Activated CD4-positive, alpha-beta T cell treated with anti-CD3 and anti-CD28 coated beads, Interleukin-2, Interleukin-4, amounts not matched to agents 100 ng/mL and 50 ng/mL, durations not matched to agents 16 hours and 8 hours (primary cell): Measurements from ENCODE around the gene PKN1.

ENCODE experiments used
- DNase-seq: peaks from one replicate; pipeline ENCODE4 v3.0.0-alpha.2; 2020; ENCODE audit warnings: low spot score

Gene PKN1

DNA sequence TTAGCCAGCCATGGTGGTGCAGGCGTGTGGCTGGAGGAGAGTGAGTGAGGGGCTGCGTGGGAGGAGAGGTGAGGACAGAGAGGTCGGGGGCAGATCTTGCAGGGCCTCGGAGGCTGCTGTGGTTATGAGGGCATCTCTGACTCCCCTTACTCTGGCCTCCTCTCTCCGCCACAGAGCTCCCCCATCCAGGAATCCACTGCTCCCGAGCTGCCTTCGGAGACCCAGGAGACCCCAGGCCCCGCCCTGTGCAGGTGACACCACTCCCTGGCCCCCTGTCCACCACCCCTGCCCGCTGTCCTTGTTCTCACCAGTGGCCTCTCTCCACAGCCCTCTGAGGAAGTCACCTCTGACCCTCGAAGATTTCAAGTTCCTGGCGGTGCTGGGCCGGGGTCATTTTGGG, 34.3 kb downstream of the PKN1 start:
- no peak for DNase-seq

DNA sequence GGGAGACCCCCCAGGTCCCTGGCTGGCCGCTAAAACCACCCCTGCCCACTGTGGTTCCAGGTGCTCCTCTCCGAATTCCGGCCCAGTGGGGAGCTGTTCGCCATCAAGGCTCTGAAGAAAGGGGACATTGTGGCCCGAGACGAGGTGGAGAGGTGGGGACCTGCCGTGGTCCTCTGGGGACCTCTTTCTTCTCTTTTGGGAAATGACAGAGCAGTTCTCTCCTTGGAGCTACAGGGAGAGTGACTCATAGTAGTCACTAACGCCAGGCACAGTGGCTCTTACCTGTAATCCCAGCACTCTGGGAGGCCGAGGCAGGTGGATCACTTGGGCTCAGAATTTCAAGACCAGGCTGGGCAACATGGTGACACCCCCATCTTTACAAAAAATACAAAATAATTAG, 34.7 kb downstream of the PKN1 start:
- no peak for DNase-seq

GRCh38 chr19:14470031-14470876, 37.1 kb downstream of the PKN1 start:
- no peak for DNase-seq

GRCh38 chr19:14471436-14472187, 38.5 kb downstream of the PKN1 start:
- no peak for DNase-seq

- DNase-seq, result peak; percentile 78
Measured at GRCh38 chr19:14472202-14472938, 39.3 kb downstream of the PKN1 start.

- no peak for DNase-seq
Measured at GRCh38 chr19:14473073-14473977, 40.2 kb downstream of the PKN1 start.

DNA sequence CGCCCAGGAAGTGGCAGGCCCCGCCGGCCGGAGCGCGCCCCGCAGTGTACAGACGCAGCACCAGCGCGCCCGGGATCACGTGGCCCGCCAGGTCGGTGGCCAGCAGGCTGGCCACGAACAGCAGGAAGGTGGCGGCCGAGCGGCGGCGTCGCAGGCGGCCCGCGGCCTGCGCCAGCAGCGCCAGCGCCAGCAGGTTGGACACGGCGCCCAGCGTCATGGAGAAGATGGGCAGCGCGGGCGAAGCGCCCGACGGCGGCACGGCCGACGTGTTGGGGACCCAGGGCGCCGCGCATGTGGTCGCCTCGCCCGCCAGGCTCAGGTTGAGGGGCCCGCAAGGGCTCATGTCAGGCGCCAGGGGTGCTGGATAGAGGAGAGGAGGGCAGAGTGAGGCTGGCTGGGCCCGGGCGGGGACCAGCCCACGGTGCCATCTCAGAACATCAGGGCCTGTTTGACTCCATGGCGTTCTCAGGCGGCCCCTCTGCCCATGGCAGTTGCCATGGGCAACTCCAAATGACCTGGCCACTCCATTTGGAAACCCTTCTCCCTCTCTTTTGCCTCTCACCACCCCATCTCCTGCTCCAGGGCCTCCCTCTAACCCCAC, 41.0 kb downstream of the PKN1 start:
- DNase-seq, result no peak

DNA sequence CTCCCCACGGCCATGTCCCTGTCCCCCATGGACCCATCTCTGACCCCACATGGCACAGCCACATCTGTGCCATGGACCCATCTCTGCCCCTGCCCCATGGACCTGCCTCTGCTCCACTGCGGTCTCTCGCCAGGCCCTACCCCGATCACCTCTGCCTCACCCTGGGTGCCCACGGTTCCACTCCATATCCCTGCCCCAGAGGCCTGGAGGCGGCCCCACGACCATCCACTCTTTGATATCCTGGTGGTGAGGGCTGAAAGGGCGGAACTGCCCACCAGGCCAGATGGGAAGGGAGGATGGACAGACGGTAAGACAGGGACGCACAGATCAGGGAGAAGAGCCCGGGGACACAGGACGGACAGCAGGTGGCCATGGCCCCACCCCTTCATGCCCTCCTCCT, 41.7 kb downstream of the PKN1 start:
- DNase-seq, result no peak

DNA sequence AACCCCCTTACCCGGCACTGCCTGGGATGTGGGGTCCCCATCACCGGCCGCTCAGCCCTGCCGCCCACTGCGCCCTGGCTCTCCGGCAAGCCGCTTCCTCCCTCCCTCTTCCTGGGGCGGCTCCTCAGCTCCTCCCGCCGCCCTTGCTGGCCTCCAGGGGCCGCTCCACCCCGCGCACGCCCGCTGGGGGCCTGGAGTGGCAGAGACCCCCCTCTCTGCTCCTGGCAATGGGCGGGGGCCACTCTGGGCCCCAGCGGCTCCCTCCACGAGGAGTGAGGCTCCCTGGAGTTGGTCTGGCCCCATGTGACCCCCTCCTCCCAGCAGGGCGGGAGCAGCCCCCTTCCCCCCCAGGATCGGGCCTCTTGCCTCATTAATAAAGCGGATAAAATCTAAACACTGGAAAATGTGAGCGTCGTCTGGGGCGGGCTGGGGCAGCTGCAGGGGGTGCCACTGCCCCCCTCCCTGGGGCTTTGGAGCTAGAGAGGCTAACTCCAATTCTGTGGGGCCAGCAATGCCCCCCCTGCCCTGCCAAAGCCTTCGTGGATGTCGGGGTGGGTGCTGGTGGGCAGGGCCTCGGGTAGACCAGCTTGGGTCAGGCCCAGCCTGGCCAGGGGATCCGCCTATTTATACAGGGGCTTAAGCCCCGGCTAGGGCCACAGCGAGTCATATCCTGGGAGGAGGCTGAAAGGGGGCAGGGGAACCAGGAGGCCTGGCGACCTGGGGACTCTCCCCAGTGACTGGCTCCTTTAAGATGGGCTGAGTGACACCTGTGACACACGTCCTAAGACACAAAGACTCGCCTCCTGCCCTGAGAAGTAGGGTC, 42.4 kb downstream of the PKN1 start, which contains the start of gene PTGER1:
TSS of gene PTGER1 (minus strand) at position 104 of the 823 bp plus-strand sequence. CDS start 1,034 bp downstream, outside the sequence.
- DNase-seq, result peak; percentile 17

GRCh38 chr19:14476327-14476672, 43.2 kb downstream of the PKN1 start:
- DNase-seq, result no peak

DNA sequence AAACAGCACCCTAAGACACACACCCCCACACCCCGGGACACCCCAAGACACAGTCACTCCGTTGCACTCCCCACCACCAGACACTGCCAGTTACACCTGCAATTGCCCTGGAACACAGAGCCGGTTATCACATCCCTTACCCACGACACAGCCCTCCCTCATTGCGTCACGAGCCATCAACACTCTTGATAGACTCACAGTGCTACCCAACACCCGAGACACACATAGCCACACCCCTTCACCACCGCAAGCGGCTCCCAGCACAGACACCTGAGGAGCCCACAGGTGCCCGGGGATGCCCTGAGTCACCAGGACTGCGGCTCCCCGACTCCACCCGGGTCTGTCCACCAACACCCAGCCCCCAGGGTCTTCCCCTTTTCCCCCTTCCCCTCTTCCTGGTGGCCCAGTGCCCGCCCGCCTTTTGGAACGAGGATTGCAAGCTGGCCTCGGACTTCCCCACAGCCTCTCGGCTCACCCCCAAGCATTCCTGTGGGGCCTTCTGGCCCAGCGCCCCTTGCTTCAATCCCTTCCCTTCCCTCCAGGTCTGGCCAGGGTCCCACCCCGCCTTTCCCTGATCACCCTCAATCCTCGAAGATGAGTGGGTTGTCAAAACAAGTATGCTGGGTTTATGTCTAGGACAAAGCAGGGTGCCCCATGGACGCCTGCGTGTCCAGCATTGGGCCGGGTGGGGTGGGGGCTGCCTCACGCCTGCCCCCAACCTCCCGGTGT, 43.7 kb downstream of the PKN1 start:
- DNase-seq, result no peak

GRCh38 chr19:14477418-14478112, 44.5 kb downstream of the PKN1 start:
- DNase-seq, result no peak

- DNase-seq, result no peak
Measured at GRCh38 chr19:14478113-14478545, 45.0 kb downstream of the PKN1 start.

DNA sequence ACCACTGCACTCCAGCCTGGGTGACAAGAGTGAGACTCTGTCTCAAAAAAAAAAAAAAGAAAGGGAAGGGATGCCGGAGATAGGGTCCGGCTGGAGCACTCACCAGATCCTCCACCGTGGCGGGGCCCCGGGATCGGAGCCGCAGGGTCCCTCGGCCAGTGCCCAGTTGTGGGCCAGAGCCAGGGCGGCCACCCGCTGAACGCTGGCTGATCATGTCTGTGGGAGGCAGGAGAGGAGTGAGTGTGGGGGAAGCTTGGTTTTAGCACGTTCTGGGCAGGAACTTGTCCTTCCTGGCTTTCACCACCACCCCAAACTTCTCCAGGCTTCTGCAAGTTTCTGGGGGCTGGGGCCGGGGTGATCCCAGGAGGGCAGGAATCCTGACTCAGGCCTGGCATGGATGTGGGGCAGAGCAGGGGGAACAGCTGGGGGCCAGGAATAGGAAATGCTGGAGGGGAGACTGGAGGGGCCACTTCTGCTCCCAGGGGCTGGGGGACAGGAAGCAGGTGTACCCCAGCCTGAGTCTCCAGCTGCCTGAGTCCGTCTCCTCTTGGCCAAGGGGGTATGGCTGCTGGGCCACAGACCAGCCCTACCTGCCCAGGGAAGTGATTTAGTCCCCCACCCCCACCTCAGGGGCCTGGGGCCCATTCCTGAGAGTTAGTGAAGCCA, 46.3 kb downstream of the PKN1 start:
- no peak for DNase-seq

- peak; percentile 65 for DNase-seq
Measured at GRCh38 chr19:14479975-14480699, 47.0 kb downstream of the PKN1 start.

GRCh38 chr19:14480700-14481079, 47.6 kb downstream of the PKN1 start:
- DNase-seq, result no peak

GRCh38 chr19:14482172-14482941, 49.3 kb downstream of the PKN1 start:
- no peak for DNase-seq
